ENCODE data around the gene ERCC5.

The ERCC5 gene

GRCh38 chr13:102897371-102898138, 51.7 kb downstream of the ERCC5 start:
- DNase-seq, result no peak

GRCh38 chr13:102900193-102900608, 54.4 kb downstream of the ERCC5 start:
- DNase-seq, result no peak

GRCh38 chr13:102901056-102901455, 55.2 kb downstream of the ERCC5 start:
- no peak for DNase-seq

- no peak for DNase-seq
These were observed 55.9 kb downstream of the ERCC5 start for GRCh38 chr13:102901615-102902305.

- DNase-seq, result no peak
These were observed 57.0 kb downstream of the ERCC5 start for GRCh38 chr13:102902789-102903347.

- no peak for DNase-seq
These were observed 58.0 kb downstream of the ERCC5 start for GRCh38 chr13:102903659-102904407.

- no peak for DNase-seq
These were observed 58.6 kb downstream of the ERCC5 start for GRCh38 chr13:102904408-102904862.

- DNase-seq, result no peak
These were observed 60.3 kb downstream of the ERCC5 start for GRCh38 chr13:102905905-102906771.

GRCh38 chr13:102907016-102907756, 61.4 kb downstream of the ERCC5 start:
- no peak for DNase-seq

GRCh38 chr13:102907886-102908515, 62.2 kb downstream of the ERCC5 start:
- DNase-seq, result no peak

- no peak for DNase-seq
These were observed 64.1 kb downstream of the ERCC5 start for GRCh38 chr13:102909971-102910370.

GRCh38 chr13:102911336-102911735, 65.5 kb downstream of the ERCC5 start:
- no peak for DNase-seq

- no peak for DNase-seq
These were observed 66.8 kb downstream of the ERCC5 start for GRCh38 chr13:102912599-102912998.

GRCh38 chr13:102913914-102914313, 68.1 kb downstream of the ERCC5 start:
- no peak for DNase-seq

- DNase-seq, result no peak
These were observed 68.6 kb downstream of the ERCC5 start for GRCh38 chr13:102914339-102914930.

GRCh38 chr13:102915393-102915930, 69.6 kb downstream of the ERCC5 start:
- no peak for DNase-seq

- no peak for DNase-seq
These were observed 71.2 kb downstream of the ERCC5 start for GRCh38 chr13:102917019-102917418.

- no peak for DNase-seq
These were observed 76.4 kb downstream of the ERCC5 start for GRCh38 chr13:102922184-102922583.
